GM12878 (cell line): ENCODE data around the gene BCAS3. TPM values are rescaled to one million over a fixed set of nuclear protein-coding genes. Genes with fewer than 3 reads are reported as not detected.

Experiments
- ATAC-seq: fragments of 200-7000 bp; cut with Tn5 transposase; 3 replicates; pipeline ENCODE4 v1.9.1; 2020; ENCODE audit warnings: mild to moderate bottlenecking, moderate library complexity
- BruUV-seq: library from RNA; stranded (reverse); fragments of 400-500 nt; replicated peaks from 2 replicates; lab custom pipeline; 2021; lab: Mats Ljungman, UMichigan
- CTCF ChIA-PET: fragments of 300-600 bp; sonication (Branson Sonifier 250); formaldehyde crosslinking; extraction: SDS; loops from one replicate; lab custom pipeline; 2021; ENCODE audit warnings: inconsistent platforms; lab: Yijun Ruan, JAX
- POLR2A ChIA-PET: fragments of 350-600 bp; formaldehyde crosslinking; extraction: SDS; loops from one replicate; lab custom pipeline; 2021; ENCODE audit warnings: inconsistent platforms; lab: Charles Lee
- RAD21 ChIA-PET: fragments of 300-600 bp; sonication (Branson Sonifier 250); formaldehyde crosslinking; loops from one replicate; lab custom pipeline; 2023; ENCODE audit warnings: antibody characterized with exemption; ENCODE audit not compliant: unreplicated experiment; lab: Charles Lee
- SMC1A ChIA-PET: fragments of 300-600 bp; sonication (Branson Sonifier 250); formaldehyde crosslinking; loops from one replicate; lab custom pipeline; 2023; ENCODE audit not compliant: unreplicated experiment, uncharacterized antibody; lab: Charles Lee
- DNase-seq: peaks from one replicate; pipeline ENCODE4 v3.0.0-alpha.2; 2011; ENCODE audit warnings: low read depth, low spot score
- FAIRE-seq: peaks from 3 replicates; lab custom pipeline; 2011; peaks lifted over from hg19 to GRCh38; lab: Jason Lieb, UNC
- H2AFZ ChIP-seq: 2 replicates; pipeline ENCODE4 v1.6.0; 2011; ENCODE audit warnings: low read depth, low read length, control low read depth; ENCODE audit not compliant: control insufficient read depth
- H3K27ac ChIP-seq: 2 replicates; pipeline ENCODE4 v1.5.1; 2011; ENCODE audit warnings: control low read depth; ENCODE audit not compliant: control insufficient read depth, insufficient read depth
- H3K27me3 ChIP-seq, 2 experiments: replicated peaks in 1 of 2; 2 replicates each; pipeline versions ENCODE4 v1.6.0 to v1.6.1; 2011; ENCODE audit warnings: low read length in 1 of 2; ENCODE audit not compliant: control insufficient read depth in 2 of 2, insufficient read depth in 2 of 2
- H3K36me3 ChIP-seq, 2 experiments: 2 replicates each; pipeline ENCODE4 v1.5.1; 2011; ENCODE audit warnings: low read length in 1 of 2; ENCODE audit not compliant: control insufficient read depth in 2 of 2, insufficient read depth in 2 of 2
- H3K4me1 ChIP-seq: 2 replicates; pipeline ENCODE4 v1.6.1; 2011; ENCODE audit warnings: mild to moderate bottlenecking, low read length, moderate library complexity, mixed read lengths; ENCODE audit not compliant: control insufficient read depth, insufficient read depth
- H3K4me2 ChIP-seq: 2 replicates; pipeline ENCODE4 v1.6.0; 2011; ENCODE audit warnings: control low read depth; ENCODE audit not compliant: control insufficient read depth, insufficient read depth
- H3K4me3 ChIP-seq: fragments of 200-600 bp; sonication (generic); 2 replicates; pipeline ENCODE4 v1.5.1; 2016
- H3K79me2 ChIP-seq: 2 replicates; pipeline ENCODE4 v1.6.0; 2011; ENCODE audit warnings: low read length; ENCODE audit not compliant: control insufficient read depth, insufficient read depth
- H3K9ac ChIP-seq: 2 replicates; pipeline ENCODE4 v1.8.0; 2011; ENCODE audit warnings: low read length, control low read depth, mixed read lengths; ENCODE audit not compliant: control insufficient read depth, insufficient read depth
- H3K9me3 ChIP-seq: replicated peaks from 3 replicates; pipeline ENCODE4 v1.5.1; 2011; ENCODE audit warnings: mild to moderate bottlenecking, low read length; ENCODE audit not compliant: control insufficient read depth, insufficient read depth
- H4K20me1 ChIP-seq: 2 replicates; pipeline ENCODE4 v1.6.0; 2011; ENCODE audit not compliant: control insufficient read depth, insufficient read depth
- BRCA1 ChIP-seq: IDR thresholded peaks from 2 replicates; pipeline ENCODE4 v1.6.1; 2011; ENCODE audit warnings: low read depth, low read length, improper control_type of control experiment
- ETV6 ChIP-seq, 2 experiments: fragments of 450-650 bp in 1 of 2; IDR thresholded peaks in 1 of 2; conservative IDR thresholded peaks in 1 of 2; 2 replicates each; pipeline ENCODE4 v1.6.1; 2014; ENCODE audit warnings: antibody characterized with exemption in 1 of 2, borderline replicate concordance in 1 of 2, low read depth in 1 of 2, mild to moderate bottlenecking in 1 of 2, moderate library complexity in 1 of 2
- FOS ChIP-seq: IDR thresholded peaks from 3 replicates; pipeline ENCODE4 v1.6.1; 2011; ENCODE audit warnings: borderline replicate concordance; ENCODE audit not compliant: insufficient read length; ENCODE audit errors: extremely low read depth
- HDAC6 ChIP-seq: fragments of 200-600 bp; sonication (generic); IDR thresholded peaks from one replicate; pipeline ENCODE4 v1.8.0; 2017; ENCODE audit warnings: antibody characterized with exemption; ENCODE audit not compliant: unreplicated experiment
- MEF2B ChIP-seq: fragments of 450-650 bp; IDR thresholded peaks from 2 replicates; pipeline ENCODE4 v1.6.1; 2018; ENCODE audit warnings: mild to moderate bottlenecking, moderate library complexity; ENCODE audit not compliant: partially characterized antibody, poor library complexity, severe bottlenecking
- NFXL1 ChIP-seq: fragments of 450-650 bp; IDR thresholded peaks from 2 replicates; pipeline ENCODE4 v1.6.1; 2017; ENCODE audit warnings: antibody characterized with exemption, mild to moderate bottlenecking, borderline replicate concordance
- POU2F2 ChIP-seq: IDR thresholded peaks from 3 replicates; pipeline ENCODE4 v1.6.1; 2011; ENCODE audit warnings: low read depth, mild to moderate bottlenecking, low read length, borderline replicate concordance
- YBX1 ChIP-seq: fragments of 450-650 bp; IDR thresholded peaks from 2 replicates; pipeline ENCODE4 v1.6.1; 2016; ENCODE audit warnings: antibody characterized with exemption
- WGBS: methylation state at CpG from one replicate; pipeline ENCODE4 v1.1.6; 2016; ENCODE audit warnings: low lambda C conversion rate; ENCODE audit not compliant: insufficient replicate concordance, insufficient coverage; ENCODE audit errors: missing lambda C conversion rate; 5-methylcytosine and 5-hydroxymethylcytosine counted together
- in situ Hi-C: fragments of 300-500 bp; cut with MboI; formaldehyde crosslinking; loops from 9 replicates; pipeline ENCODE4 v1.14.3; 2018; ENCODE audit warnings: mixed read lengths
- intact Hi-C: fragments of 100-400 bp; cut with micrococcal nuclease; formaldehyde crosslinking; loops from one replicate; pipeline ENCODE4 v1.14.2; 2022; ENCODE audit not compliant: unreplicated experiment
- polyA plus RNA-seq, 11 experiments: library from polyadenylated mRNA; depleted of rRNA in 4 of 11; unstranded in 6 of 11; stranded (reverse) in 5 of 11; fragments of >200 nt; fragmentation: Nextera tagmentation in 4 of 11; fragmentation: Illumina TruSeq in 1 of 11; extraction: Ambion mirVana in 4 of 11; extraction: Trizol in 1 of 11; gene quantifications; 1 replicate in 1 of 11; 2 replicates in 10 of 11; pipeline versions ENCODE4 v1.2.1 to v1.2.3, GENCODE V29; 2011 to 2016; ENCODE audit warnings: inconsistent platforms in 2 of 11, missing spikeins in 2 of 11, low read depth in 1 of 11
- total RNA-seq, 4 experiments: library from RNA; depleted of rRNA in 3 of 4; stranded (reverse); fragments of >200 nt in 3 of 4; fragmentation: Illumina TruSeq in 1 of 4; extraction: Trizol in 1 of 4; gene quantifications; 2 replicates each; pipeline versions ENCODE4 v1.2.1 to v1.2.3, GENCODE V29; 2013 to 2021
- TF ChIP-seq, protein P1 (sequence below): fragments of 150-350 bp; IDR thresholded peaks from 2 replicates; pipeline ENCODE4 v1.6.1; 2014; ENCODE audit warnings: mild to moderate bottlenecking, low read depth, low read length

The BCAS3 gene
- total and polyA plus RNA-seq, 10 of the 15 experiments (the other 5 are each of a cell fraction or from before 2014, with no cell fraction given) = 2.1 to 11.0 (median 6.6) TPM

DNA sequence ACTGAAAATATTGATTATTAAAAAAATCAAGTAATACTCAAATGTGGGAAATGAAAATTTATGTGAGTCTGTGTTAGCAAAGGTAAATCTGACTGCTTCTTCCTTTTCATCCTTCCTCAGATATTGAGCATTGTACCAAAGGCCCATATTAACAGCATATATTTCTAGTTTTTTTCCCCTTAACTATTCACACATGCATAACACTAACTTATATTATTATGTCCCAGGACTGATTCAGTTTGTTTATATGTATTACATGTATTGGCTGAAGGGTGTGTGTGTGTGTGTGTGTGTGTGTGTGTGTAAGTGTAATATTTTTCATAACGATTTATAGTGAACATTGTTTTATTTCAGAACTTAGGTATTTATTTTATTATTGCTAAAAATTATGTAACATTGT is 74.2 kb downstream of the BCAS3 start:
- no peak overlapping the region for H3K9ac ChIP-seq
- ChIA-PET POLR2A (no interaction called here), SMC1A (no interaction called here), RAD21 (no interaction called here), CTCF (no interaction called here)
- no peak for TF ChIP-seq POU2F2
- no peak for TF ChIP-seq HDAC6
- TF ChIP-seq FOS = no peak
- TF ChIP-seq ETV6 (conservative IDR thresholded peaks at IDR 0.05 in 1 of 2, IDR thresholded peaks at IDR 0.05 in 1 of 2; ENCODE audit: borderline replicate concordance in 1 of 2, low read depth in 1 of 2) = peak in 1 of 2 experiments; percentile 81; a peak in 2 of 4 replicates
- no peak for TF ChIP-seq BRCA1
- TF ChIP-seq MEF2B = no peak
- no peak for FAIRE-seq
- no peaks in the 10 kb centered on the region for H3K4me1 ChIP-seq
- H3K27me3 ChIP-seq = no peaks in the 10 kb centered on the region
- no peaks in the 10 kb centered on the region for H3K79me2 ChIP-seq
- H3K9me3 ChIP-seq = no peaks in the 10 kb centered on the region
- H2AFZ ChIP-seq = no peak overlapping the region
- no TSS peak for BruUV-seq
- in situ Hi-C loops (no loop called here), intact Hi-C loops (no loop called here)
- H4K20me1 ChIP-seq = no peaks in the 10 kb centered on the region
- no peak for DNase-seq
- 89% methylated on average over 1 of the region's 1 CpG for WGBS
- ATAC-seq = no peak
- no peaks in the 10 kb centered on the region for H3K36me3 ChIP-seq
- H3K27ac ChIP-seq = no peak overlapping the region
- H3K4me3 ChIP-seq = no peak overlapping the region
- no peak overlapping the region for H3K4me2 ChIP-seq

DNA sequence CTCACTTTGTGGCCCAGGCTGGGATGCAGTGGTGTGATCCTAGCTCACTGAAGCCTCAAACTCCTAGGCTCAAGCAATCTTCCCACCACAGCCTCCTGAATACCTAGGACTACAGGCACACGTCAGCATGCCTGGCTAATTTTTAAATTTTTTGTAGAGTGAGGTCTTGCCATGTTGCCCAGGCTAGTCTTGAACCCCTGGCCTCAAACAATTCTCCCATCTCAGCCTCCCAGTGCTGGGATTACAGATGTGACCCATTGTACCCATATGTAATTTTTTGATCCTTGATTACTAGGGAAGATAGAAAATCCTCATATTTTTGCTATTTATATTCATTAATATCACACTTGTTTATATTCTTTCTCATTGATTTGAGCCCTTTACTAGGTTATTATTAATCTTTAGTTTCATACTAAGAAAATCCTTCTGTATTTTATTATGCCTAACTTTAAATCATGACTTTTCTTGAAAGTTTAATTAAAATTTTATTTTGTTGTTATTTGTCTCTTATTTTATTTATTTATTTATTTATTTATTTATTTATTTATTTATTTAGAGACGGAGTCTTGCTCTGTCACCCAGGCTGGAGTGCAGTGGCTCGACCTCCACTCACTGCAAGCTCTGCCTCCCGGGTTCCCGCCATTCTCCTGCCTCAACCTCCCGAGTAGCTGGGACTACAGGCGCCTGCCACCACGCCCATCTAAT is 75.4 kb downstream of the BCAS3 start:
- Histone ChIP-seq H3K4me1 (no peaks in the 10 kb centered on the region), H3K36me3 (no peaks in the 10 kb centered on the region), H3K27me3 (no peaks in the 10 kb centered on the region), H3K4me3 (no peak overlapping the region), H3K27ac (no peak overlapping the region), H3K79me2 (no peaks in the 10 kb centered on the region), H4K20me1 (no peaks in the 10 kb centered on the region), H2AFZ (no peak overlapping the region), H3K4me2 (no peak overlapping the region), H3K9ac (no peak overlapping the region), H3K9me3 (no peaks in the 10 kb centered on the region)
- no peak for DNase-seq
- WGBS = 77% methylated on average over 8 of the region's 8 CpGs
- in situ Hi-C loops (no loop called here), intact Hi-C loops (no loop called here)
- no peak for FAIRE-seq
- ChIA-PET SMC1A (no interaction called here), CTCF (no interaction called here), POLR2A (no interaction called here), RAD21 (no interaction called here)
- no peak for ATAC-seq
- no TSS peak for BruUV-seq
- TF ChIP-seq NFXL1 (peak; percentile 87; the same call in 1 of the 2 replicates), ETV6 (conservative IDR thresholded peaks at IDR 0.05 in 1 of 2, IDR thresholded peaks at IDR 0.05 in 1 of 2; ENCODE audit: borderline replicate concordance in 1 of 2, low read depth in 1 of 2) (peak in 1 of 2 experiments; percentile 95; a peak in 1 of 4 replicates), YBX1 (no peak)
- TF ChIP-seq, protein P1, sequence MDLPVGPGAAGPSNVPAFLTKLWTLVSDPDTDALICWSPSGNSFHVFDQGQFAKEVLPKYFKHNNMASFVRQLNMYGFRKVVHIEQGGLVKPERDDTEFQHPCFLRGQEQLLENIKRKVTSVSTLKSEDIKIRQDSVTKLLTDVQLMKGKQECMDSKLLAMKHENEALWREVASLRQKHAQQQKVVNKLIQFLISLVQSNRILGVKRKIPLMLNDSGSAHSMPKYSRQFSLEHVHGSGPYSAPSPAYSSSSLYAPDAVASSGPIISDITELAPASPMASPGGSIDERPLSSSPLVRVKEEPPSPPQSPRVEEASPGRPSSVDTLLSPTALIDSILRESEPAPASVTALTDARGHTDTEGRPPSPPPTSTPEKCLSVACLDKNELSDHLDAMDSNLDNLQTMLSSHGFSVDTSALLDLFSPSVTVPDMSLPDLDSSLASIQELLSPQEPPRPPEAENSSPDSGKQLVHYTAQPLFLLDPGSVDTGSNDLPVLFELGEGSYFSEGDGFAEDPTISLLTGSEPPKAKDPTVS = no peak
- TF ChIP-seq, all 136 proteins: peak for 2
